ENCODE results near the gene SLC36A4.
"Not testable (repeated sequence)": the region's sequence is repeated elsewhere in the genome, so short reads cannot be mapped to it uniquely, and the experiment has no call there.

The SLC36A4 gene

GRCh38 chr11:93192163-93192562, 5.6 kb downstream of the SLC36A4 start:
- Histone ChIP-seq H3K4me1 (ENCODE audit: control insufficient read depth, insufficient read depth, low read length) (peaks cover 4% of the 10 kb centered on the region), H3K4me3 (ENCODE audit: low read length) (no peak overlapping the region), H3K36me3 (ENCODE audit: control insufficient read depth, insufficient read depth, low read length, severe bottlenecking) (no peaks in the 10 kb centered on the region), H3K27me3 (replicated peaks; ENCODE audit: control insufficient read depth, insufficient read depth, low read length) (no peaks in the 10 kb centered on the region), H3K9ac (ENCODE audit: low read length) (no peak overlapping the region), H3K9me3 (ENCODE audit: control insufficient read depth, low read length) (peaks cover 9% of the 10 kb centered on the region)
- DNase-seq (ENCODE audit: low read depth) = no peak

- no peak for DNase-seq (ENCODE audit: low read depth)
- peaks cover 14% of the 10 kb centered on the region for H3K9me3 ChIP-seq (ENCODE audit: control insufficient read depth, low read length)
- H3K27me3 ChIP-seq (replicated peaks; ENCODE audit: control insufficient read depth, insufficient read depth, low read length) = no peaks in the 10 kb centered on the region
Measured at GRCh38 chr11:93189462-93189861, 8.3 kb downstream of the SLC36A4 start.

GRCh38 chr11:93188726-93189125, 9.1 kb downstream of the SLC36A4 start:
- Histone ChIP-seq H3K27me3 (replicated peaks; ENCODE audit: control insufficient read depth, insufficient read depth, low read length) (no peaks in the 10 kb centered on the region), H3K9ac (ENCODE audit: low read length) (no peak overlapping the region), H3K36me3 (ENCODE audit: control insufficient read depth, insufficient read depth, low read length, severe bottlenecking) (peaks cover 11% of the 10 kb centered on the region), H3K4me1 (ENCODE audit: control insufficient read depth, insufficient read depth, low read length) (no peaks in the 10 kb centered on the region), H3K9me3 (ENCODE audit: control insufficient read depth, low read length) (peaks cover 14% of the 10 kb centered on the region), H3K4me3 (ENCODE audit: low read length) (no peak overlapping the region)
- no peak for DNase-seq (ENCODE audit: low read depth)

More at GRCh38 chr11:93189462-93189861, 8.3 kb downstream of the SLC36A4 start:
- Histone ChIP-seq H3K36me3 (ENCODE audit: control insufficient read depth, insufficient read depth, low read length, severe bottlenecking) (peaks cover 7% of the 10 kb centered on the region), H3K4me1 (ENCODE audit: control insufficient read depth, insufficient read depth, low read length) (no peaks in the 10 kb centered on the region), H3K9ac (ENCODE audit: low read length) (no peak overlapping the region), H3K4me3 (ENCODE audit: low read length) (no peak overlapping the region)

- Histone ChIP-seq H3K36me3 (ENCODE audit: control insufficient read depth, insufficient read depth, low read length, severe bottlenecking) (peaks cover 20% of the 10 kb centered on the region), H3K27me3 (replicated peaks; ENCODE audit: control insufficient read depth, insufficient read depth, low read length) (no peaks in the 10 kb centered on the region), H3K4me1 (ENCODE audit: control insufficient read depth, insufficient read depth, low read length) (no peaks in the 10 kb centered on the region), H3K9me3 (ENCODE audit: control insufficient read depth, low read length) (peaks cover 14% of the 10 kb centered on the region), H3K4me3 (ENCODE audit: low read length) (peak overlapping the region; percentile 13), H3K9ac (ENCODE audit: low read length) (no peak overlapping the region)
- no peak for DNase-seq (ENCODE audit: low read depth)
Measured at GRCh38 chr11:93187290-93187689, 10.5 kb downstream of the SLC36A4 start.

GRCh38 chr11:93177891-93178290, 19.9 kb downstream of the SLC36A4 start:
- H3K27me3 ChIP-seq (replicated peaks; ENCODE audit: control insufficient read depth, insufficient read depth, low read length); DNase-seq (ENCODE audit: low read depth); H3K9me3 ChIP-seq (ENCODE audit: control insufficient read depth, low read length); H3K4me3 ChIP-seq (ENCODE audit: low read length); H3K4me1 ChIP-seq (ENCODE audit: control insufficient read depth, insufficient read depth, low read length); H3K9ac ChIP-seq (ENCODE audit: low read length): not testable (repeated sequence)
- peaks cover 41% of the 10 kb centered on the region for H3K36me3 ChIP-seq (ENCODE audit: control insufficient read depth, insufficient read depth, low read length, severe bottlenecking)

GRCh38 chr11:93169950-93170561, 27.7 kb downstream of the SLC36A4 start:
- peak; percentile 65 for DNase-seq (ENCODE audit: low read depth)
- no peaks in the 10 kb centered on the region for H3K9me3 ChIP-seq (ENCODE audit: control insufficient read depth, low read length)
- H3K36me3 ChIP-seq (ENCODE audit: control insufficient read depth, insufficient read depth, low read length, severe bottlenecking) = peaks cover 15% of the 10 kb centered on the region
- no peak overlapping the region for H3K9ac ChIP-seq (ENCODE audit: low read length)
- H3K27me3 ChIP-seq (replicated peaks; ENCODE audit: control insufficient read depth, insufficient read depth, low read length) = no peaks in the 10 kb centered on the region
- H3K4me1 ChIP-seq (ENCODE audit: control insufficient read depth, insufficient read depth, low read length) = no peaks in the 10 kb centered on the region
- no peak overlapping the region for H3K4me3 ChIP-seq (ENCODE audit: low read length)

- no peaks in the 10 kb centered on the region for H3K9me3 ChIP-seq (ENCODE audit: control insufficient read depth, low read length)
- H3K9ac ChIP-seq (ENCODE audit: low read length) = no peak overlapping the region
- no peak for DNase-seq (ENCODE audit: low read depth)
- H3K4me1 ChIP-seq (ENCODE audit: control insufficient read depth, insufficient read depth, low read length) = no peaks in the 10 kb centered on the region
- no peak overlapping the region for H3K4me3 ChIP-seq (ENCODE audit: low read length)
- H3K36me3 ChIP-seq (ENCODE audit: control insufficient read depth, insufficient read depth, low read length, severe bottlenecking) = peaks cover 24% of the 10 kb centered on the region
- H3K27me3 ChIP-seq (replicated peaks; ENCODE audit: control insufficient read depth, insufficient read depth, low read length) = no peaks in the 10 kb centered on the region
Measured at GRCh38 chr11:93169143-93169542, 28.6 kb downstream of the SLC36A4 start.

- no peak overlapping the region for H3K9ac ChIP-seq (ENCODE audit: low read length)
- H3K9me3 ChIP-seq (ENCODE audit: control insufficient read depth, low read length) = no peaks in the 10 kb centered on the region
- no peaks in the 10 kb centered on the region for H3K4me1 ChIP-seq (ENCODE audit: control insufficient read depth, insufficient read depth, low read length)
- peaks cover 42% of the 10 kb centered on the region for H3K36me3 ChIP-seq (ENCODE audit: control insufficient read depth, insufficient read depth, low read length, severe bottlenecking)
- no peak overlapping the region for H3K4me3 ChIP-seq (ENCODE audit: low read length)
- DNase-seq (ENCODE audit: low read depth) = no peak
- no peaks in the 10 kb centered on the region for H3K27me3 ChIP-seq (replicated peaks; ENCODE audit: control insufficient read depth, insufficient read depth, low read length)
Measured at GRCh38 chr11:93166862-93167261, 30.9 kb downstream of the SLC36A4 start.

- Histone ChIP-seq H3K4me1 (ENCODE audit: control insufficient read depth, insufficient read depth, low read length) (no peaks in the 10 kb centered on the region), H3K9me3 (ENCODE audit: control insufficient read depth, low read length) (no peaks in the 10 kb centered on the region), H3K36me3 (ENCODE audit: control insufficient read depth, insufficient read depth, low read length, severe bottlenecking) (peaks cover 47% of the 10 kb centered on the region), H3K9ac (ENCODE audit: low read length) (no peak overlapping the region), H3K4me3 (ENCODE audit: low read length) (no peak overlapping the region), H3K27me3 (replicated peaks; ENCODE audit: control insufficient read depth, insufficient read depth, low read length) (no peaks in the 10 kb centered on the region)
- no peak for DNase-seq (ENCODE audit: low read depth)
Measured at GRCh38 chr11:93166194-93166593, 31.6 kb downstream of the SLC36A4 start.

- Histone ChIP-seq H3K36me3 (ENCODE audit: control insufficient read depth, insufficient read depth, low read length, severe bottlenecking) (peaks cover 61% of the 10 kb centered on the region), H3K4me3 (ENCODE audit: low read length) (no peak overlapping the region), H3K27me3 (replicated peaks; ENCODE audit: control insufficient read depth, insufficient read depth, low read length) (no peaks in the 10 kb centered on the region), H3K9me3 (ENCODE audit: control insufficient read depth, low read length) (no peaks in the 10 kb centered on the region), H3K9ac (ENCODE audit: low read length) (no peak overlapping the region), H3K4me1 (ENCODE audit: control insufficient read depth, insufficient read depth, low read length) (no peaks in the 10 kb centered on the region)
- no peak for DNase-seq (ENCODE audit: low read depth)
Measured at GRCh38 chr11:93160808-93161207, 37.0 kb downstream of the SLC36A4 start.

- H3K4me3 ChIP-seq (ENCODE audit: low read length) = no peak overlapping the region
- H3K9me3 ChIP-seq (ENCODE audit: control insufficient read depth, low read length) = no peaks in the 10 kb centered on the region
- H3K9ac ChIP-seq (ENCODE audit: low read length) = no peak overlapping the region
- no peaks in the 10 kb centered on the region for H3K27me3 ChIP-seq (replicated peaks; ENCODE audit: control insufficient read depth, insufficient read depth, low read length)
- H3K4me1 ChIP-seq (ENCODE audit: control insufficient read depth, insufficient read depth, low read length) = no peaks in the 10 kb centered on the region
- no peak for DNase-seq (ENCODE audit: low read depth)
- H3K36me3 ChIP-seq (ENCODE audit: control insufficient read depth, insufficient read depth, low read length, severe bottlenecking) = peaks cover 56% of the 10 kb centered on the region
Measured at GRCh38 chr11:93160156-93160555, 37.6 kb downstream of the SLC36A4 start.

- DNase-seq (ENCODE audit: low read depth) = no peak
- Histone ChIP-seq H3K4me3 (ENCODE audit: low read length) (no peak overlapping the region), H3K9ac (ENCODE audit: low read length) (no peak overlapping the region), H3K9me3 (ENCODE audit: control insufficient read depth, low read length) (no peaks in the 10 kb centered on the region), H3K27me3 (replicated peaks; ENCODE audit: control insufficient read depth, insufficient read depth, low read length) (no peaks in the 10 kb centered on the region), H3K36me3 (ENCODE audit: control insufficient read depth, insufficient read depth, low read length, severe bottlenecking) (peaks cover 51% of the 10 kb centered on the region), H3K4me1 (ENCODE audit: control insufficient read depth, insufficient read depth, low read length) (no peaks in the 10 kb centered on the region)
Measured at GRCh38 chr11:93159721-93160120, 38.1 kb downstream of the SLC36A4 start.

All from adipocyte (in vitro differentiated cells).